Activated naive CD4-positive, alpha-beta T cell treated with anti-CD3 and anti-CD28 coated beads, Interleukin-2, amount 50 U/mL, for 24 hours (primary cell): ENCODE results near the gene SCFD2.

Experiments used
- H3K27ac Mint-ChIP-seq: one replicate; pipeline ENCODE4 v1.8.0; 2021; ENCODE audit warnings: mild to moderate bottlenecking, mixed read lengths
- H3K27me3 Mint-ChIP-seq: one replicate; pipeline ENCODE4 v1.8.0; 2021; ENCODE audit warnings: mixed read lengths
- H3K36me3 Mint-ChIP-seq: one replicate; pipeline ENCODE4 v1.8.0; 2021; ENCODE audit warnings: mixed read lengths
- H3K4me1 Mint-ChIP-seq: one replicate; pipeline ENCODE4 v1.8.0; 2021; ENCODE audit warnings: mixed read lengths
- H3K4me3 Mint-ChIP-seq: one replicate; pipeline ENCODE4 v1.8.0; 2021; ENCODE audit warnings: mild to moderate bottlenecking, mixed read lengths
- H3K9me3 Mint-ChIP-seq: one replicate; pipeline ENCODE4 v1.8.0; 2021; ENCODE audit warnings: mixed read lengths

Gene SCFD2

DNA sequence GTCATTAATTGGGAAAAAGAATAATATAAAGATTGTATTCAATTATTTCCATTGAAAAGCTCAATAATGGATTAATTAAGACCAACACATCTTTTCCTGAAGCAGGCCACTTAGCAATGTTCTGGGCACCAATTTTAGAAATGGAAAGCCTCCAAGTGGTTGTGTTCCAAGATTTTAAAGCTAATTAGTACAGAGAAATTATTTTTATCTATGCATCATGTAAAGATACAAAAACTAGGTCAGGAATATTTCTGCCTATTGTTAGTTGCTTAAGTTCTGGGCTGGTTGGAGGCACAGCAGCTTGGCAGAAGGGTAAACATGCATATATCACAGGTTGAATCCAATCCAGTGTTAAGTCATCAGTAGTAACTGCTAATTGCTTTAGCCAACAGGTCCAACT lies 401.9 kb downstream of the SCFD2 start:
- no peaks in the 10 kb centered on the region for H3K27me3 Mint-ChIP-seq
- no peak overlapping the region for H3K4me3 Mint-ChIP-seq
- H3K36me3 Mint-ChIP-seq = peaks cover 7% of the 10 kb centered on the region
- no peaks in the 10 kb centered on the region for H3K4me1 Mint-ChIP-seq
- no peaks in the 10 kb centered on the region for H3K9me3 Mint-ChIP-seq
- no peak overlapping the region for H3K27ac Mint-ChIP-seq

- Mint-ChIP-seq H3K9me3 (no peaks in the 10 kb centered on the region), H3K27ac (no peak overlapping the region), H3K4me3 (no peak overlapping the region), H3K4me1 (no peaks in the 10 kb centered on the region), H3K36me3 (peaks cover 7% of the 10 kb centered on the region), H3K27me3 (no peaks in the 10 kb centered on the region)
These were observed 403.1 kb downstream of the SCFD2 start for GRCh38 chr4:52962721-52963120.

DNA sequence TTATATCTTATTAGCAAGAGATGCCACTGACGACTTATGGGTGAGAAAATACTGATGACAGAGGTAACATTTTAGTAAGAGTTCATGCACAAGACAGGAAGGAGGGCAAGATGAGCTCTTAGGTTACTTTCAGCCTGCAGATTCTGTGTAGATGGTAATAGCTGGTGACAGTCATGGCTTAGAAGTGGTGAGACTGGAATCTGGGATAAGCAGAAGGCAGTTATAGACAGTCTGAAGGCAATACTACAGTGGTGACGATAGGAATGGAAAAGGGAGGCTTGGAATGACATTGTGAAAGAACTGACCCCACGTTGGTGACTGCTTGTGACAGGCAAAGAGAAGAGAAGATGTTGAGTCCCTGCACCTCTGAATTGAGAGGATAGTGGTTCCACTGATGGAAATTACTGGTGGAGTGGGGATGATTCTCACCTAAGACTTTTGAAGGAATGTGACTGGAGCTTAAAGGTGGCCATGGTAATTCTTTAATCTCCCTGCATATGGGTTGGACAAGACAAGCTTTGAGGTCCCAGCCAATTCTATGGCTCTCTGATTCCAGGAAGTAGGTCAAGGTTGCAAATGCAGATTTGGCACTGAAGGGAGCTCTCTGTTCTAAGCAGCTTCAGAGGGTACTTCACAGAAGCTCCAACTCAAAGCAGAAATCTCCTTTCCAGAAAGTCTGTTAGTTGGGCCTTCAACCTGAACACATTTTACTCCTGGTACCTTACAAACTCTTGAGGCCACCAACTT lies 404.0 kb downstream of the SCFD2 start:
- no peaks in the 10 kb centered on the region for H3K4me1 Mint-ChIP-seq
- no peak overlapping the region for H3K27ac Mint-ChIP-seq
- no peaks in the 10 kb centered on the region for H3K27me3 Mint-ChIP-seq
- no peak overlapping the region for H3K4me3 Mint-ChIP-seq
- H3K9me3 Mint-ChIP-seq = no peaks in the 10 kb centered on the region
- peaks cover 6% of the 10 kb centered on the region for H3K36me3 Mint-ChIP-seq

- Mint-ChIP-seq H3K27ac (no peak overlapping the region), H3K4me3 (no peak overlapping the region), H3K9me3 (no peaks in the 10 kb centered on the region), H3K4me1 (no peaks in the 10 kb centered on the region), H3K27me3 (no peaks in the 10 kb centered on the region), H3K36me3 (peaks cover 6% of the 10 kb centered on the region)
These were observed 406.3 kb downstream of the SCFD2 start for GRCh38 chr4:52959541-52959940.

GRCh38 chr4:52957835-52958631 lies 407.8 kb downstream of the SCFD2 start:
- Mint-ChIP-seq H3K36me3 (peaks cover 9% of the 10 kb centered on the region), H3K27ac (no peak overlapping the region), H3K27me3 (no peaks in the 10 kb centered on the region), H3K9me3 (no peaks in the 10 kb centered on the region), H3K4me3 (no peak overlapping the region), H3K4me1 (no peaks in the 10 kb centered on the region)

- Mint-ChIP-seq H3K4me1 (no peaks in the 10 kb centered on the region), H3K27me3 (no peaks in the 10 kb centered on the region), H3K27ac (no peak overlapping the region), H3K36me3 (peaks cover 11% of the 10 kb centered on the region), H3K9me3 (no peaks in the 10 kb centered on the region), H3K4me3 (no peak overlapping the region)
These were observed 408.6 kb downstream of the SCFD2 start for GRCh38 chr4:52957220-52957686.

GRCh38 chr4:52956691-52957090 lies 409.2 kb downstream of the SCFD2 start:
- Mint-ChIP-seq H3K4me3 (no peak overlapping the region), H3K9me3 (no peaks in the 10 kb centered on the region), H3K4me1 (no peaks in the 10 kb centered on the region), H3K36me3 (peaks cover 11% of the 10 kb centered on the region), H3K27me3 (no peaks in the 10 kb centered on the region), H3K27ac (no peak overlapping the region)

GRCh38 chr4:52954560-52955170 lies 411.2 kb downstream of the SCFD2 start:
- Mint-ChIP-seq H3K4me1 (no peaks in the 10 kb centered on the region), H3K27me3 (no peaks in the 10 kb centered on the region), H3K9me3 (no peaks in the 10 kb centered on the region), H3K4me3 (no peak overlapping the region), H3K36me3 (peaks cover 17% of the 10 kb centered on the region), H3K27ac (no peak overlapping the region)

DNA sequence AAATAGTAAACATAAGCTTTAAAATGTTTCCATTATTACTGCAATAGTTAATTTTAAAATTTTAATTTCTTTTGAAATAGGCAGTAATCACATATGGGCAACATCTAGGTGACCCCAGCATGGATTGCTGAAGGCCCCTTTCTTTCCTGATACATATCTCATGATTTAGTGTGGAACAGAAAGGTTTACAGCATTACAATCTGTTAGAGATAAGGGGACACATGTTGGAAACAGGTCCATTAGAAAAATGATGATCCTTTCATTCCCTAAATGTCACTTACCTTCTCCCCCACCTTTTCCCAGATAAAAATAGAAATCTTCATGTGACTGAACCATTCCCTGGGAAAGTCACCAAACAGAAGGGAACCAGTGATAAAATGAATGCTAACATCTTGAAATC lies 413.3 kb downstream of the SCFD2 start:
- H3K4me1 Mint-ChIP-seq = no peaks in the 10 kb centered on the region
- H3K27me3 Mint-ChIP-seq = no peaks in the 10 kb centered on the region
- no peaks in the 10 kb centered on the region for H3K9me3 Mint-ChIP-seq
- no peak overlapping the region for H3K27ac Mint-ChIP-seq
- peaks cover 17% of the 10 kb centered on the region for H3K36me3 Mint-ChIP-seq
- H3K4me3 Mint-ChIP-seq = no peak overlapping the region

GRCh38 chr4:52951016-52951415 lies 414.8 kb downstream of the SCFD2 start:
- Mint-ChIP-seq H3K27me3 (no peaks in the 10 kb centered on the region), H3K9me3 (no peaks in the 10 kb centered on the region), H3K4me3 (no peak overlapping the region), H3K4me1 (no peaks in the 10 kb centered on the region), H3K27ac (no peak overlapping the region), H3K36me3 (peaks cover 17% of the 10 kb centered on the region)

GRCh38 chr4:52950226-52950625 lies 415.6 kb downstream of the SCFD2 start:
- Mint-ChIP-seq H3K9me3 (no peaks in the 10 kb centered on the region), H3K27ac (no peak overlapping the region), H3K36me3 (peaks cover 19% of the 10 kb centered on the region), H3K27me3 (no peaks in the 10 kb centered on the region), H3K4me1 (no peaks in the 10 kb centered on the region), H3K4me3 (no peak overlapping the region)

DNA sequence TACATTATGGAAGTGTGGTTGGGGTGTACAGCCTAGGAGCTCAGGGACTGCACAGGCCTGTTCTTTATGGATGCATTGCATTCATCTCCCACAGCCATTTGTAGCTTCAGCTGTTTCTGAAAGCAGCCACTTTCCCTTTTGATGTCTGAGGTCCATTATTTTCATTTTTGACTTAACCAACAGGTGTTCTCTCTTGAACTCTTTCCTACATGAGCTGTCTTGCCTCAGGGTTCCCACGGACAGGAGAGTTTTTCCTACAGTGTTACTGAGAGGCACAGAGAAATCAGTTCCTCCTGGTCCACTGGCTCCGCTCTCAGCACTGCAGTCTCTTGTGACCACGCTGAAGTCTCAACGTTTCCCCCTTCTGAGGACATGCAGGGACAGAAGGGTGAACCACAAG lies 416.5 kb downstream of the SCFD2 start:
- Mint-ChIP-seq H3K27me3 (no peaks in the 10 kb centered on the region), H3K27ac (no peak overlapping the region), H3K9me3 (no peaks in the 10 kb centered on the region), H3K4me1 (no peaks in the 10 kb centered on the region), H3K4me3 (no peak overlapping the region), H3K36me3 (peaks cover 15% of the 10 kb centered on the region)

GRCh38 chr4:52948057-52948423 lies 417.8 kb downstream of the SCFD2 start:
- Mint-ChIP-seq H3K9me3 (no peaks in the 10 kb centered on the region), H3K4me3 (no peak overlapping the region), H3K27me3 (no peaks in the 10 kb centered on the region), H3K27ac (no peak overlapping the region), H3K36me3 (peaks cover 13% of the 10 kb centered on the region), H3K4me1 (no peaks in the 10 kb centered on the region)

DNA sequence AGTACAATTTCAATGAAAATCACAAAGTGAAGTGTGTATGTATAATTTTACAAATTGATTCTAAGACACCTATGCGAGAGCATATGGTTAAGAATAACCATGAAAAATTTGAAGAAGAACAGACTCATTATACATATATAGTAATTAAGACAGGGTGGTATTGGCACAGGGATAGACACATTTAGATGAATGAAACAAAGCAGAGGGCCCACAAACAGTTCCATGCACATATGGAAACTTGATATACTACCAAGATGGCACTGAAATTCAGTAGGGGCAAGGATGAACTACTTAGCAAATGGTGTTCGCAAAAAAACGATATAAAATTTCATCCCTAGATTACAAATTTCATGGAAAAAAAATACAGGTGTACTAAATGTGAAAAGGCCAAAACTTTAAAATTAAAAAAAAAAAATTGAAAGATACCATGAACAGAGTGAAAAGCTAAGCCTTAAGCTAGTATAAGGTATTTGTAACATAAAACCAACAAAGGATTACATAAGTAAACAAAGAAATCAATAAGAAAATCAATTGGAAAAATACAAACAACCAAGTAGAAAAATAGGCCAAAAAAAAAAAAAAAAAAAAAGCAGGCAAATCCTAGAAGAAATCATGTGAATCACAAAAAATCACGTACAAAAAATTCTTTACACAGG lies 418.3 kb downstream of the SCFD2 start:
- Mint-ChIP-seq H3K4me1 (no peaks in the 10 kb centered on the region), H3K36me3 (peaks cover 11% of the 10 kb centered on the region), H3K27me3 (no peaks in the 10 kb centered on the region), H3K27ac (no peak overlapping the region), H3K4me3 (no peak overlapping the region), H3K9me3 (no peaks in the 10 kb centered on the region)

- H3K36me3 Mint-ChIP-seq = peaks cover 13% of the 10 kb centered on the region
- H3K4me3 Mint-ChIP-seq = no peak overlapping the region
- no peaks in the 10 kb centered on the region for H3K9me3 Mint-ChIP-seq
- no peaks in the 10 kb centered on the region for H3K27me3 Mint-ChIP-seq
- no peaks in the 10 kb centered on the region for H3K4me1 Mint-ChIP-seq
- no peak overlapping the region for H3K27ac Mint-ChIP-seq
These were observed 419.0 kb downstream of the SCFD2 start for GRCh38 chr4:52946855-52947254.

GRCh38 chr4:52945982-52946381 lies 419.9 kb downstream of the SCFD2 start:
- Mint-ChIP-seq H3K9me3 (no peaks in the 10 kb centered on the region), H3K4me1 (no peaks in the 10 kb centered on the region), H3K4me3 (no peak overlapping the region), H3K27ac (no peak overlapping the region), H3K27me3 (no peaks in the 10 kb centered on the region), H3K36me3 (peaks cover 9% of the 10 kb centered on the region)
